Activated T-helper 2 cell treated with anti-CD3 and anti-CD28 coated beads, Interferon-gamma antibody, Interleukin-2, Interleukin-4, amounts not matched to agents 10 μg/mL and 5 μg/mL and 100 μg/mL, durations not matched to agents 14 hours and 24 hours and 36 hours (primary cell): ENCODE data around the gene TOR4A. TPM values are rescaled to one million over a fixed set of nuclear protein-coding genes. Genes with fewer than 3 reads are reported as not detected.
A peak's percentile ranks its signal among the peaks of the same experiment; 100 is the strongest.

Experiments
- DNase-seq: peaks from one replicate; pipeline ENCODE4 v3.0.0; 2021; ENCODE audit warnings: low spot score
- H3K27ac Mint-ChIP-seq: one replicate; pipeline ENCODE4 v1.8.0; 2021; ENCODE audit warnings: mixed read lengths
- H3K27me3 Mint-ChIP-seq: one replicate; pipeline ENCODE4 v1.8.0; 2021; ENCODE audit warnings: low read depth, mixed read lengths
- H3K36me3 Mint-ChIP-seq: one replicate; pipeline ENCODE4 v1.8.0; 2021; ENCODE audit warnings: low read depth, mixed read lengths
- H3K4me1 Mint-ChIP-seq: one replicate; pipeline ENCODE4 v1.8.0; 2021; ENCODE audit warnings: low read depth, mixed read lengths
- H3K4me3 Mint-ChIP-seq: one replicate; pipeline ENCODE4 v1.8.0; 2021; ENCODE audit warnings: low read depth, mild to moderate bottlenecking, moderate library complexity, mixed read lengths
- H3K9me3 Mint-ChIP-seq: one replicate; pipeline ENCODE4 v1.8.0; 2021; ENCODE audit warnings: mixed read lengths
- intact Hi-C: fragments of 100-400 bp; cut with micrococcal nuclease; formaldehyde crosslinking; loops from one replicate; pipeline ENCODE4 v1.15.1; 2023
- total RNA-seq: library from RNA; stranded (reverse); gene quantifications from 2 replicates; pipeline ENCODE4 v1.2.3, GENCODE V29; 2022

TOR4A gene
- total RNA-seq, 1 donor from 2014 or later = 17.2 TPM

- Mint-ChIP-seq H3K4me3 (peak overlapping the region; percentile 80), H3K36me3 (no peaks in the 10 kb centered on the region), H3K4me1 (peaks cover 9% of the 10 kb centered on the region), H3K9me3 (no peaks in the 10 kb centered on the region), H3K27me3 (peaks cover 25% of the 10 kb centered on the region), H3K27ac (no peak overlapping the region)
- intact Hi-C loops = no loop called here
- no peak for DNase-seq
Observed at GRCh38 chr9:137301081-137301947, 23.8 kb downstream of the TOR4A start.

- intact Hi-C loops = no loop called here
Observed at GRCh38 chr9:137302118-137302448, 24.6 kb downstream of the TOR4A start, which contains the start of gene NRARP. TSS of gene NRARP (minus strand) at chr9:137302271. CDS start at chr9:137301928, 343 bp downstream.

GRCh38 chr9:137302449-137303150 lies 25.1 kb downstream of the TOR4A start:
- Mint-ChIP-seq H3K27ac (no peak overlapping the region), H3K36me3 (no peaks in the 10 kb centered on the region), H3K4me3 (no peak overlapping the region), H3K9me3 (no peaks in the 10 kb centered on the region), H3K4me1 (peaks cover 8% of the 10 kb centered on the region), H3K27me3 (peaks cover 14% of the 10 kb centered on the region)
- intact Hi-C loops = no loop called here
- DNase-seq = no peak

More at GRCh38 chr9:137302118-137302448, 24.6 kb downstream of the TOR4A start, which contains the start of gene NRARP:
- Mint-ChIP-seq H3K4me1 (peaks cover 8% of the 10 kb centered on the region), H3K36me3 (no peaks in the 10 kb centered on the region), H3K4me3 (peak within 1 kb of the TSS; percentile 80), H3K9me3 (no peaks in the 10 kb centered on the region), H3K27me3 (peaks cover 18% of the 10 kb centered on the region), H3K27ac (no peak within 1 kb of the TSS)
- peak; percentile 87 for DNase-seq

- Mint-ChIP-seq H3K27me3 (peaks cover 14% of the 10 kb centered on the region), H3K9me3 (no peaks in the 10 kb centered on the region), H3K4me1 (peaks cover 8% of the 10 kb centered on the region), H3K27ac (no peak overlapping the region), H3K4me3 (peak overlapping the region; percentile 13), H3K36me3 (no peaks in the 10 kb centered on the region)
- DNase-seq = no peak
- intact Hi-C loops = no loop called here
Observed at GRCh38 chr9:137303151-137303892, 25.8 kb downstream of the TOR4A start.

- intact Hi-C loops = no loop called here
Observed at GRCh38 chr9:137303893-137304382, 26.4 kb downstream of the TOR4A start.

GRCh38 chr9:137304383-137305059 lies 27.0 kb downstream of the TOR4A start:
- H3K27me3 Mint-ChIP-seq = peaks cover 8% of the 10 kb centered on the region
- no peak overlapping the region for H3K4me3 Mint-ChIP-seq
- H3K27ac Mint-ChIP-seq = no peak overlapping the region
- H3K36me3 Mint-ChIP-seq = no peaks in the 10 kb centered on the region
- peaks cover 8% of the 10 kb centered on the region for H3K4me1 Mint-ChIP-seq
- intact Hi-C loops = no loop called here
- no peaks in the 10 kb centered on the region for H3K9me3 Mint-ChIP-seq
- no peak for DNase-seq

More at GRCh38 chr9:137303893-137304382, 26.4 kb downstream of the TOR4A start:
- Mint-ChIP-seq H3K9me3 (no peaks in the 10 kb centered on the region), H3K27ac (no peak overlapping the region), H3K27me3 (peaks cover 10% of the 10 kb centered on the region), H3K4me1 (peaks cover 8% of the 10 kb centered on the region), H3K36me3 (no peaks in the 10 kb centered on the region), H3K4me3 (no peak overlapping the region)
- DNase-seq = no peak

GRCh38 chr9:137305060-137305797 lies 27.7 kb downstream of the TOR4A start:
- peak overlapping the region; percentile 46 for H3K27ac Mint-ChIP-seq
- H3K36me3 Mint-ChIP-seq = no peaks in the 10 kb centered on the region
- DNase-seq = peak; percentile 60
- intact Hi-C loops = no loop called here
- H3K27me3 Mint-ChIP-seq = peaks cover 3% of the 10 kb centered on the region
- no peaks in the 10 kb centered on the region for H3K9me3 Mint-ChIP-seq
- peaks cover 4% of the 10 kb centered on the region for H3K4me1 Mint-ChIP-seq
- H3K4me3 Mint-ChIP-seq = peak overlapping the region; percentile 5

- H3K4me3 Mint-ChIP-seq = no peak overlapping the region
- H3K27me3 Mint-ChIP-seq = peaks cover 1% of the 10 kb centered on the region
- peaks cover 4% of the 10 kb centered on the region for H3K4me1 Mint-ChIP-seq
- DNase-seq = no peak
- intact Hi-C loops = no loop called here
- no peaks in the 10 kb centered on the region for H3K9me3 Mint-ChIP-seq
- H3K36me3 Mint-ChIP-seq = no peaks in the 10 kb centered on the region
- H3K27ac Mint-ChIP-seq = no peak overlapping the region
Observed at GRCh38 chr9:137305798-137306065, 28.2 kb downstream of the TOR4A start.

- no peaks in the 10 kb centered on the region for H3K9me3 Mint-ChIP-seq
- no peak overlapping the region for H3K27ac Mint-ChIP-seq
- no peak for DNase-seq
- no peaks in the 10 kb centered on the region for H3K36me3 Mint-ChIP-seq
- H3K4me1 Mint-ChIP-seq = peaks cover 4% of the 10 kb centered on the region
- H3K4me3 Mint-ChIP-seq = no peak overlapping the region
- no peaks in the 10 kb centered on the region for H3K27me3 Mint-ChIP-seq
- intact Hi-C loops = no loop called here
Observed at GRCh38 chr9:137306066-137306849, 28.7 kb downstream of the TOR4A start.

GRCh38 chr9:137306850-137307254 lies 29.3 kb downstream of the TOR4A start:
- H3K9me3 Mint-ChIP-seq = no peaks in the 10 kb centered on the region
- no peaks in the 10 kb centered on the region for H3K36me3 Mint-ChIP-seq
- DNase-seq = no peak
- H3K4me1 Mint-ChIP-seq = peaks cover 4% of the 10 kb centered on the region
- no peaks in the 10 kb centered on the region for H3K27me3 Mint-ChIP-seq
- no peak overlapping the region for H3K27ac Mint-ChIP-seq
- no peak overlapping the region for H3K4me3 Mint-ChIP-seq
- intact Hi-C loops = no loop called here

- no peak for DNase-seq
- H3K9me3 Mint-ChIP-seq = no peaks in the 10 kb centered on the region
- H3K4me3 Mint-ChIP-seq = no peak overlapping the region
- intact Hi-C loops = no loop called here
- no peaks in the 10 kb centered on the region for H3K36me3 Mint-ChIP-seq
- no peaks in the 10 kb centered on the region for H3K27me3 Mint-ChIP-seq
- peaks cover 4% of the 10 kb centered on the region for H3K4me1 Mint-ChIP-seq
- H3K27ac Mint-ChIP-seq = no peak overlapping the region
Observed at GRCh38 chr9:137307255-137308056, 29.9 kb downstream of the TOR4A start.
